HG03175 (cell line): ENCODE measurements around the gene ACP3.

Experiments
- ATAC-seq: cut with Tn5 transposase; IDR thresholded peaks from one replicate; pipeline ENCODE4 v1.9.1; 2021; ENCODE audit warnings: mild to moderate bottlenecking, moderate library complexity; ENCODE audit not compliant: unreplicated experiment

Gene ACP3

DNA sequence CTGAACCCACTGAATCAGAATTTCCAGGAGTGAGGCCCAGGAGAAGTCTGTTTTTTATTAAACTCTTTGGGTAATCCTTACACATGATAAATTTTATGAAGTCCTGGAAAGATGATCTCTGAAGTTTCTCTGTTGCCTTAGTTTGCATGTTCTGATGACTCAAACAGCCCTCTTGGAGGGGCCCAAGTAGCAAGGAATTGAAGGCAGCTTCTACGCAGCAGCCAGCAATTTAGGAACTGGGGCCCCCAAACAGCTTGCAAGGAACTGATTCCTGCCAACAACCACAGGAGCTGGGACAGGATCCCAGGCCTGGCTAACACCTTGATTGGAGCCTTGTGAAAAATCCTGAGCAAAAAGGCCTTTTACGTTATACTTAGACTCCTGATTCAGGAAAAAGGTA, 5.4 kb upstream of the ACP3 start:
- no peak for ATAC-seq

DNA sequence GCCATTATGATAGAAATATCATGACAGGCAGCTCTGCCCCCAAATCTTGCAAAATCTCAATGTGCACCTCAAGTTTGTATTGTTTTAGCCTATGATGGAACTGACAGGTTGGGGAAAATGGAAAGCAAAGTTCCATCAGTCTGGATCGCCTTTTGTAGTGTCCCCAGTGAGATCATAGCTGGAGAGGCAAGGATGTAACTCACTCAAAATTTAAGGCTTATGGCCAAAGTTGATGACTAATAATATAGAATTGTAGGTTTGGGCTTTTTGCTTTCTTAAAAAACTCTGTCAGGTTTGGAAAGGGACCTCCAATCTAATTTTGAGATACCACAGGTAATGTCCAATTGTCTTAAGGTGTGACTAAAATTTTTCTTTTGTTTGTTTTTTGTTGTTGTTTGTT, 1.4 kb upstream of the ACP3 start:
- no peak for ATAC-seq

DNA sequence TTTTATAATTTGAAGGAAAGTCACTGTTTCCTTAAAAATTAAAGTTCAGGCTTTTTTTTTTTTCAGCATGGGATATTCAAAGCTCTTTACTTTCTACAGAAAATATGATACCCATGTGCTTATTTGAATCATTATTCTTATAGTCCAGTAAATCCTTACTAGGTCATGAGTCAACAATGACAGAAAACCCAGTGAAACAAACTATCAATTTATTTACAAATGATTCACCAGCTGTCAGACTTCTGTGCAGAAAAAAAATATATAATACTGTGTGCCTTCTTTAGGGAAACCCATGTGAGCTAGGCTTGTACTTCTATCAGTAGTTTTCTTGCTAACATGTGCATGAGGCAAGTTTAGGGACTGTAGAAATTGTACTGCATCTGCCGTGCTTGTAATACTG, 1.2 kb downstream of the ACP3 start:
- no peak for ATAC-seq

DNA sequence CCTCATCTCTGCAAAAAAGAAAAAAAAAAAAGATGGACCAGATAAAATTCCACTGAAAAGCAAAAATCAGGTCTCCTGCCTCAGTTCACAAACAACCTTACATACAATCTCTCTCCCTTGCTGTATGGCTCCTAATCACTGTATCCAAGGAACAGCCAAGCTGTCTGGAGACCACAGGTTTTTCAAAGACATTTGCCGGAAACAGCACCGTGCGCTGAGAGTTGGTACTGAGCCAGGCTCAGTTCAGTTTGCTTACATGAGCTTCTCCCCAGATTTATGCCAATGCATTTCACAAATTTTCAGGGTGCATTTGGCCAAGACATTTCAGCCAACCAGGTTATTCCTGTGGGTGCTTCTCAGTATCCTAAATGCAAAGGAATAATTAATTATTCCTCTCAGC, 4.1 kb downstream of the ACP3 start:
- ATAC-seq, result no peak

DNA sequence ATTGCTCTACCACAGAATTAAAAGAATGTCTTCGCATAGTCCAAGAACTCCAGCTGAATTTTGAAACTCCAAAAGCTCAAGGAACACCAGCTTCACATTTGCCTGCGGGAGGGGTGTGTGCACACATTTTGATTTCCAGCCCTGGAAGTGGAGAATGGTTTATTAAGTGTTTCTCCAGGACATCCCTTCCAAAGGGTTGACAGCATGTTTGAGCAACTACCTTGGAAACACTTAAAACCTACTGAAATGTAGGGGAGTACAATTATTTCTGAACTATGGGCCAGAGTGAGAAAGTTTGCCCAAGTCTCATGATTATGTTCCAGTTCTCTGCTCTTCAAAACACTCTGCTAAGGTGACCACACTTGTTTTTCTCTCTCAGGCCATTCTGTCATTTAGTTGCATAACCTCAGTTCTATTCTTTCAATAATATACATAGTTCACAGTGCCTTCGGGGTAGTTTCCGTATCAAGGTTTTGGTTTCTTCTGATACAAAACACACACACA, 7.9 kb downstream of the ACP3 start:
- peak; percentile 38 for ATAC-seq

DNA sequence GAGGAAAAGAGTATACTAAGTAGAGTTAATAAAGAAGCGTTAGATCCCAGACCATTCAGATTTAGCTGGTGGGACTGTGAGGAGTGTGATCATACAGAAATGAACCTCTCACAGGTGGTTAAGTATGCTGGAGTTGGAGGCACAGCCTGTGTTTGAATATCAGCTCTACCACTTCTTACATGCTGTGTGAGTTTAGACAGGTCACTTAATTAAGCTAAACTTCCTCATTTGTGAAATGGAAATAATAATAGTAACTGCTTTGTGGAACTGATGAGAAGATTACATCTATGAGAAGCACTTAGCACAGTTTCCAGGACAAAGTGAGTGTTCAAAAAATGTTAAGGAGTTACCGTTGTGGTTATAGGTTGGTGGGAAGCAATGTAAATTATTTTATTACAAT, 8.4 kb downstream of the ACP3 start:
- ATAC-seq, result peak; percentile 47

DNA sequence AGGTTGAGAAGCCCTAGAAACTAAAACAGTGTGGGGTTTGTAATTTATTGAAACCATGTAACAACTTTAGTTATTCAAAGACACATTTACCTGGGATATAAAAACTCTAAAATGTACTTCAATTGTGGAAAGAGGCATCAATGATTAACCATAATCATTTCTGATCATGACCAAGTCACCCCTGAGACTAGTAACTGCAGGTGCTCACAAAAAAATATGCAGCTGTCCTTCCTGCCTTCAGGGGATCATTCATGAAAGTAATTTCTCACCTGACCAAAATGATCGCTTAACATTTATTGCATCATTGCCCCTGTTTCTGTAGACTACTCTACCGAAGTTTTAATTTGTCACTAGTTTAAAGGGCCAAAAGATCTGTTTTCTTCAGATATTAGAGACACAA, 9.0 kb downstream of the ACP3 start:
- peak; percentile 51 for ATAC-seq

DNA sequence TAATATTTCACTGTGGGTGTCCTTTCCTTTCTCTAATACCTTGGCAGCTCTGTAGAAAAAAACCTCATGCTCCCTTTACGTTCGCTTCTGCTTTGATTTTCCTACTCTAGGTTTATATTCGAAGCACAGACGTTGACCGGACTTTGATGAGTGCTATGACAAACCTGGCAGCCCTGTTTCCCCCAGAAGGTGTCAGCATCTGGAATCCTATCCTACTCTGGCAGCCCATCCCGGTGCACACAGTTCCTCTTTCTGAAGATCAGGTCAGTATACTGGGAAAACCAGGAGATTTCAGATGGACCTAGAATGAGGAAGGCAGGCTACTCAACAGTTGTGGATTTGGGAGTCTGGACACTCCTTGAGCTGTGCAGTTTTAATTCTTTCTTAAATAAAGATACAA, 14.9 kb downstream of the ACP3 start:
- no peak for ATAC-seq

DNA sequence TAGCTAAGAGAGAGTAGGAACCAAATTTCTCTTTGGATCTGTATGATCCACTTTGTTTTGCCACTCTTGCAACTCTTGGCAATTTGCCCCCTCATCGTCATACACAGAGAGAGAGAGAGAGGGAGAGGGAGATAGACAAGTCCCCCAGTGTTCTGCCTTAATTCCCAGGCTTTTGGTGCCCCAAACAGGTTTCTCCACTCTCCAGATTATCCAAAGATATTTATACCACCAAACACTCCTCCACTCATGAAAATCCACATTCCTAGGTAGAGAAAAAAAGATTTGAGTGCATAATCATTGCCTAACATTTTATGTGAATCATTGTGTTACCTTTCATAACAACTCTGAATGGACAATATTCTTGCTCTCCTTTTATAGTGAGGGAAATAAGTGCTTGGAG, 15.3 kb downstream of the ACP3 start:
- ATAC-seq, result no peak

DNA sequence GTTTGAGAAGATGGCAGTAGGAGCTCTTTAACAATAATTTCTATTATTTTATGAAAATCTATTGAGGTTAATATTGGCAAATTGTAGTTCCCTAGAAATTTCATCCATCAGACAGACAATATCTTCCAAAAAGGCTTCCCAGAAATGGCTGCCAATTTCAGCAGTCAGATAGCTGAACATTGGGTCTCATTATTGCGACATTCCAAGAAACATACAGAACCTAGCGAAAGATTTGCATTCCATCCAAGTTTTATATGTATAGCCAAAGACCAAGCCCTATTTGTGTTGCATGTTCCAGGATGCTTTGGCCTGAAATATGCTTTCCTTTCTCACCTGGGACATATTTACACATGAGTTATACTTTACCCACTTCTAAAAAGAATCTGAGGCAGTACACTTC, 24.5 kb downstream of the ACP3 start:
- ATAC-seq, result no peak

DNA sequence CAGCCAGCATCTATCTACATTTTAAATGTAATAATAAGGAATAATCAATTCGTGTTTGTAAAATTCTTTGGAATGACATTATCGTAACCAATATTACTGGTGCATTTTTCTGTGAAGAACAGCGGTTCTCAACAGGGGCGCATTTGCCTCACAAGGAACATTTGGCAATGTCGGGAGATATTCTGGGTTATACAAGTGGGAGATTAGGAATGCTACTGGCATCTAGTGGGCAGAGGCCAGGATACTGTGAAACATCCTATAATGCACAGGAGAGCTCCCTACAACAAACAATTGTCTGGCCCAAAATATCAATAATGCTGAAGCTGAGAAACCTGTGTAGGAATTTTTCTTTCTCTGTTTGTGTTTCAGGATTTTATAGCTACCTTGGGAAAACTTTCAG, 25.0 kb downstream of the ACP3 start:
- ATAC-seq, result no peak

DNA sequence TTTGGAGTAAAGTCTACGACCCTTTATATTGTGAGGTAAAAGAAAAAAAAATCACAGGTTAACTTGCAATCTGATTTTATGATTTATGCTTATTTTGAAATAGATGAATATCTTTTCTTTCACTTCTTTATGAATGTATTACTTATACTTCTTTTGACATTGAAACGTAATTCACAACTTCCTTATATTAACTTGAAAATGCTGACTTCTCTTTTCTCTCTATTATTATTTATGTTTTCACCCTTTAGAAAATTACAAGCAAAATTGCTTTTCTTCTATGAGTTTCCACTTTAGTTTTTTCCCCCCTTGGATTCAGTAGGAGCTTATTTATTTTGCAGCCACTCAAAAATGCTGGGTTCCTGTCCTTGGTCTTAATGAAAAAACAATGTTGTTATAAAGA, 25.4 kb downstream of the ACP3 start:
- ATAC-seq, result no peak

DNA sequence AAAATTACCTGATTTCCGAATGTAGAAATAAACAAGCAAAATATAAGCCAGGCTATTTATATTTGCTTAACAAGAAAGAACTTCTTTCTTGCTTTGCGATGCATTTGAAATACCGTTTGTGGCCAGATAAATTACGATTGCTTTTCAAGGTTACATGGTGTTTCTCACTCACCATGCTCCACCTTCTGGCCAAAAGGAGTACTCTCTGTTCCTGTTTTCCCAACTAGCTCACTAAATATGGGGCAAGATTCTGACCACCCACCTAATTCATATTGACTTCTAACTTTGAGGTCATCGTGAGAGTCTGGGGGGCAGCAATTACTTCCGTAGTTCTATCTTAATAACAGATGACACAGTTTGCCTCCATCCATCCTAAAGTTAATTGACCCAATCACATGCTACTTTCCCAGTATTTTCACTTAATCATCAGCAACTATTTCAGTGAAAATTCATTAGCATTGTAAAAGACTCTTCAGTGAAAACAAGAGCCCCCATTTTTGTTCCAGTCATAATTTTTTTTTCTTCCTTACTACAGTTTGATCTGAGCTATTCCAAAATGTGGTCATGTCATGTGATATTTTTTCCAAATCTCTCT, 25.9 kb downstream of the ACP3 start:
- ATAC-seq, result peak; percentile 52

DNA sequence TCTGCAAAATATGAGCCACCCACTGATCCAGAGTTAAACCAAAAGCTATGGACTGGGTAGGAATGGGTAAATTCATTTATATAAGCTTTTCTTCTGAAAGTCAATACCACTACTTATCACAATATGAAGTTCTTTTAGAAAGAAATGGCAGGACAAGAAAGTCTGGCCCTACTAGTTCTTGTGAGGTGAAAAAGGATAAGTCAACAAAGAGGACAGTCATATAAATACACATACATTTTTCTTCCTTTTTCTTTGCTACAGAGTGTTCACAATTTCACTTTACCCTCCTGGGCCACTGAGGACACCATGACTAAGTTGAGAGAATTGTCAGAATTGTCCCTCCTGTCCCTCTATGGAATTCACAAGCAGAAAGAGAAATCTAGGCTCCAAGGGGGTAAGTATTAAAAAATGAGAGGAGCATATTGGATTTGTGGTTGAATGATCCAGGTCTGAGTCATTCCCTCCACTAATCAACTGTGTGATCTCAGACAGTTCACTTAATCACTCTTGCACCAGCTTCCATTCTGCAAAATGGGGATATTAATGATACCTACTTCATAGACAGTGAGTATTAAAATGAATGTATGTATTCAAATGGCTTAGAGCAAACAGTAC, 27.6 kb downstream of the ACP3 start:
- no peak for ATAC-seq

DNA sequence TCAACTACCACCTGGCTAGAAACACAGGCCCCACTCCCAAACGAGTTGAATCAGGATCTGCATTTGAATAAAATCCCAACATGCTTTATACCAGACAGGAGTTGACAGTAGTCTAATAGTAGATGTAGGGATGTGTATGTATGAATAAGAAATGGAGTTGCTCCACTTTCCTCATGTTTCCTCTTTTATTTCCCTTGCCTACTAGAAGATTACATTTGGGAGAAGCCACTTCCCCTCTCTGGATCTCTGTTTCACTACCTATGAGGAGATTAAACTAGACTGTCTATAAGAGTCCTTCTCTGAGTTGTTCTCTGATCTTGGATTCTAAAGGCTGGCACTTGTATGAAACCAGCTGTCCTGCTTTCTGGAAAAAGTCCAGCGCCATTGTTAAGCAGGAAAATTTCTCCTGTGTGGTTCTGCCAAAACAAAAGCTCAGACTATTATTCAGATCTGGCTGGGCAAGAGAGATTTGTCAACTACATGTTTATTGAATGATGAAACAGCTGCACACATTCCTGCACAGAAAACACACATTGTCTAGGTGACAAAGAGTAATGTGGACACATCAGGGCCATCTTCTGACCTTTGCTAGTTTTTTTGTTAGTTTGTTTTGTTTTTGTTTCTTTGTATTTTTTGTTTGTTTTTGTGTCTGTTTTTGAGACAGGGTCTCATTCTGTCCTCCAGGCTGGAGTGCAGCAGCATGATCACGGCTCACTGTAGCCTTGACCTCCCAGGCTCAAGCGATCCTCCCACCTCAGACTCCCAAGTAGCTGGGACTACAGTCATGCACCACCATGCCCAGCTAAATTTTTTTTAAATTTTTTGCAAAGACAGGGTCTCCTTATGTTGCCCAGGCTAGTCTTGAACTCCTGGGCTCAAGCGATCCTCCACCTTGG, 29.9 kb downstream of the ACP3 start:
- no peak for ATAC-seq

DNA sequence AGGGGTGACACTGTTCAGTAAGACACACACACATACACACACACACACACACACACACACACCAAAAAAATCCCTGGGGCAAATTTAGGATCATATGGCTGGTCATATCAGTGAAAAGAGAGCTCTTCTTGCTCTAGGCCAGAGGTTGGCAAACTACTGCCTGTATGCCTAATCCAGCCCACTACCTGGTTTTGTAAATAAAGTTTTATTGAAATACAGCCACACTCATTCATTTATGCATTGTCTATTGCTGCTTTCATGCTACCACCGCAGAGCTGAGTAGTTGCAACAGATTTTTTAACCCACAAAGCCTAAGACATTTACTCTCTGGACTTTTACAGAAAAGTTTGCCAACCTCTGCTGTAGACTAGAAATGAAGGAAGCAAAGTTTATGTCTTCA, 30.6 kb downstream of the ACP3 start:
- ATAC-seq, result no peak

DNA sequence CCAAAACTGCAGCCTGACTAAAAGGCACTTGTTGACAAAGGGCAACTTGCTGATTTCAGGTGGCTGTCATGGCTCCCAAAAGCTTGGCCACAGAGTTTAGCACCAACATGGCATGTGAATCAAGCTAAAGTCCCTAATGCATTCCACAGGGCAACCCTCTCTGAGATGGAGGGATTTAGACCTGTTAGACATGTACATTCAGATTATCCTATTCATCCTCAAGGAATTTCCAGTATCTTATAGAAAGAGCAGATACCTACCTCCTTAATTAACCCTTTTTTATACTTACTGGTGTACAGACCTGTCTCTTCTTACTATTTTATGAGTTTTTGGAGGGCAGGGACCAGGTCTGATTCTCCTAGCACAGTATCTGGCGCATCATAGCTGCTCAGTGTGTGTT, 31.3 kb downstream of the ACP3 start:
- no peak for ATAC-seq

DNA sequence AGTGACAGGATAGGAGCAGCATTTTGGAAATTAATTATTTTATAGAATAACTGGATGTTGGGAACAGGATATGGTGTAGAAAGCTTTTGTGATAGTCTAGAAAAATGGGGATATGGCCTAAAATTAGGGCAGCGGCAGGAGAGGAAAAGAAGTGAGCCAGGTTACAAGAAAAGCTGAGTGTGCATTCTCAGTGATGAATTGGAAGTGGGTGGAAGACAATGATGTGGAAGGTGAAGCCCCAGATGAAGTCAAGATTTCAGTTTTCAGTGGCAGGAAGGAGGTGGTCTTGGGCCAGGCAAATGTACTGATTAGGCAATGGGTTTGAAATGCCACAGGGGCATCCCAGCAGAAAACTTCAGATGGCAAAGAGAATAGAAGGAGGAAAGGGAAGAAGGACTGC, 33.6 kb downstream of the ACP3 start:
- no peak for ATAC-seq

DNA sequence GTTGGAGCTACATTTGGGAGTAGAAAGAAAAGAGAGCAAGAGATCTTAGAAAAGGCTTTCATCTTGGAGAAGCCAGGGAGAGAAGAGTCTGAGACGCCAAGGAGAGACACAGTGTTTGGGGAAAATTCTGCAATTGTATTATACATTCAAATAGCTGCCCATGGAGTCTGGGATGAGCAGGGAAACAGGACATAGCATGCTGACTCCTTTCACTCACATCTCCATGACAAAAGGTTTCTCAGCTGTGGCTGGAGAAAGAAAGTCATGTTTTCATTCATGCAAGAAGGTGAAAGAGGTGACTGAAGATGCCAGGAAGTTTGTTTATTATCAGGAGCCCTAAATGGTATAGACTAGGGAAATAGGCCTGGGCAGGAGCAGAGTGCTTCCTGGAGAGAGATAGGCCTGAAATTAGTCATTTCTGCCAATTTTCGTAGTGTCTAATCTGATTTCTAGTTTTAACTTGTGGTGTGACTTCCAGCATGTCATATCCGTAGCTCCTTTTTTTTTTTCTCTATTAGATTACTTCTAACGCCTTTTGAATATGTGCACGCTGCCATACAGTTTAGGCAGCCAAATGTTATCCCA, 34.1 kb downstream of the ACP3 start:
- ATAC-seq, result no peak

DNA sequence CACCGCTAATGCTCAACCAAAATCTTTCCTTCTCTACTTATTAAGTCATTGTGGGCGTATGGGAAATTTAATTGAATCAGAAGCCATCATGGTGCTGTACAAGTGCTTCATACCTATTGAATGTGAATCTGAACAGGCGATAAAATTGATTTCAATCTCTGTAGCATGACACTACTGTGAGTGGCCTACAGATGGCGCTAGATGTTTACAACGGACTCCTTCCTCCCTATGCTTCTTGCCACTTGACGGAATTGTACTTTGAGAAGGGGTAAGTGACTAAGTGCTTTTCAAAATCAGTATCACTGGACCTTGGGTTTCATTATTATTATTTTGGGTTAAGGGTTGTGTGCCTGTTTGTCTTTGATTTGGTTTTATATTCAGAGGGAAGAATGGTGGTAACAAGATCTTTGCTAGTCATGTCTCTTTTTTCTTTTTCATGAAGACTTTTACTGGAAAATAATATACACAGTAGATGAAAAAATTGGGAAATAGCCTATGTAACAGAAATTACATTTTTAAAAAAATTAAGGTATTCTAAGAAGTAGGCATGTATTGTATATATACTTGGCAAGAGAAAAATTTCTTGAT, 35.4 kb downstream of the ACP3 start:
- ATAC-seq, result peak; percentile 87
